RWPE2 (cell line): ENCODE measurements around the gene TXNL4A.

Experiments used
- ATAC-seq: fragments of 200-7000 bp; cut with Tn5 transposase; 3 replicates; pipeline ENCODE4 v1.9.1; 2021; ENCODE audit warnings: low read depth
- DNase-seq: peaks from one replicate; pipeline ENCODE4 v3.0.0-alpha.2; 2020; ENCODE audit warnings: low spot score
- H3K27ac ChIP-seq: fragments of 450-650 bp; 2 replicates; pipeline ENCODE4 v1.5.1; 2017; ENCODE audit warnings: mild to moderate bottlenecking; ENCODE audit not compliant: poor library complexity, severe bottlenecking
- H3K27me3 ChIP-seq: fragments of 250-450 bp; sonication (Bioruptor Pico); 2 replicates; pipeline ENCODE4 v1.5.1; 2021; ENCODE audit warnings: mild to moderate bottlenecking, moderate library complexity; ENCODE audit not compliant: insufficient read depth, poor library complexity, severe bottlenecking
- H3K36me3 ChIP-seq: fragments of 250-450 bp; sonication (Bioruptor Pico); 2 replicates; pipeline ENCODE4 v1.5.1; 2020; ENCODE audit warnings: low read depth, mild to moderate bottlenecking, moderate library complexity
- H3K4me1 ChIP-seq: fragments of 250-450 bp; sonication (Bioruptor Pico); 2 replicates; pipeline ENCODE4 v1.5.1; 2021; ENCODE audit warnings: mild to moderate bottlenecking, moderate library complexity; ENCODE audit not compliant: insufficient read depth, poor library complexity, severe bottlenecking
- H3K4me3 ChIP-seq: fragments of 250-450 bp; sonication (Bioruptor Pico); 2 replicates; pipeline ENCODE4 v1.5.1; 2021; ENCODE audit warnings: mild to moderate bottlenecking, moderate library complexity; ENCODE audit not compliant: severe bottlenecking
- H3K9me3 ChIP-seq: fragments of 250-450 bp; sonication (Bioruptor Pico); 2 replicates; pipeline ENCODE4 v1.5.1; 2021; ENCODE audit warnings: mild to moderate bottlenecking, moderate library complexity; ENCODE audit not compliant: severe bottlenecking
- TF ChIP-seq, protein P1 (sequence below): fragments of 450-650 bp; IDR thresholded peaks from one replicate; pipeline ENCODE4 v1.5.1; 2017; ENCODE audit warnings: mild to moderate bottlenecking, moderate library complexity; ENCODE audit not compliant: poor library complexity, severe bottlenecking

TXNL4A gene

GRCh38 chr18:79926306-79926705, 62.1 kb downstream of the TXNL4A start:
- H3K4me1 ChIP-seq: no peaks in the 10 kb centered on the region
- TF ChIP-seq, protein P1, sequence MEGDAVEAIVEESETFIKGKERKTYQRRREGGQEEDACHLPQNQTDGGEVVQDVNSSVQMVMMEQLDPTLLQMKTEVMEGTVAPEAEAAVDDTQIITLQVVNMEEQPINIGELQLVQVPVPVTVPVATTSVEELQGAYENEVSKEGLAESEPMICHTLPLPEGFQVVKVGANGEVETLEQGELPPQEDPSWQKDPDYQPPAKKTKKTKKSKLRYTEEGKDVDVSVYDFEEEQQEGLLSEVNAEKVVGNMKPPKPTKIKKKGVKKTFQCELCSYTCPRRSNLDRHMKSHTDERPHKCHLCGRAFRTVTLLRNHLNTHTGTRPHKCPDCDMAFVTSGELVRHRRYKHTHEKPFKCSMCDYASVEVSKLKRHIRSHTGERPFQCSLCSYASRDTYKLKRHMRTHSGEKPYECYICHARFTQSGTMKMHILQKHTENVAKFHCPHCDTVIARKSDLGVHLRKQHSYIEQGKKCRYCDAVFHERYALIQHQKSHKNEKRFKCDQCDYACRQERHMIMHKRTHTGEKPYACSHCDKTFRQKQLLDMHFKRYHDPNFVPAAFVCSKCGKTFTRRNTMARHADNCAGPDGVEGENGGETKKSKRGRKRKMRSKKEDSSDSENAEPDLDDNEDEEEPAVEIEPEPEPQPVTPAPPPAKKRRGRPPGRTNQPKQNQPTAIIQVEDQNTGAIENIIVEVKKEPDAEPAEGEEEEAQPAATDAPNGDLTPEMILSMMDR: no peak
- H3K9me3 ChIP-seq: peaks cover 14% of the 10 kb centered on the region
- ATAC-seq (no peak), DNase-seq (no peak)
- H3K36me3 ChIP-seq: peaks cover 27% of the 10 kb centered on the region
- H3K27ac ChIP-seq: no peak overlapping the region
- H3K27me3 ChIP-seq: no peaks in the 10 kb centered on the region
- H3K4me3 ChIP-seq: no peak overlapping the region

DNA sequence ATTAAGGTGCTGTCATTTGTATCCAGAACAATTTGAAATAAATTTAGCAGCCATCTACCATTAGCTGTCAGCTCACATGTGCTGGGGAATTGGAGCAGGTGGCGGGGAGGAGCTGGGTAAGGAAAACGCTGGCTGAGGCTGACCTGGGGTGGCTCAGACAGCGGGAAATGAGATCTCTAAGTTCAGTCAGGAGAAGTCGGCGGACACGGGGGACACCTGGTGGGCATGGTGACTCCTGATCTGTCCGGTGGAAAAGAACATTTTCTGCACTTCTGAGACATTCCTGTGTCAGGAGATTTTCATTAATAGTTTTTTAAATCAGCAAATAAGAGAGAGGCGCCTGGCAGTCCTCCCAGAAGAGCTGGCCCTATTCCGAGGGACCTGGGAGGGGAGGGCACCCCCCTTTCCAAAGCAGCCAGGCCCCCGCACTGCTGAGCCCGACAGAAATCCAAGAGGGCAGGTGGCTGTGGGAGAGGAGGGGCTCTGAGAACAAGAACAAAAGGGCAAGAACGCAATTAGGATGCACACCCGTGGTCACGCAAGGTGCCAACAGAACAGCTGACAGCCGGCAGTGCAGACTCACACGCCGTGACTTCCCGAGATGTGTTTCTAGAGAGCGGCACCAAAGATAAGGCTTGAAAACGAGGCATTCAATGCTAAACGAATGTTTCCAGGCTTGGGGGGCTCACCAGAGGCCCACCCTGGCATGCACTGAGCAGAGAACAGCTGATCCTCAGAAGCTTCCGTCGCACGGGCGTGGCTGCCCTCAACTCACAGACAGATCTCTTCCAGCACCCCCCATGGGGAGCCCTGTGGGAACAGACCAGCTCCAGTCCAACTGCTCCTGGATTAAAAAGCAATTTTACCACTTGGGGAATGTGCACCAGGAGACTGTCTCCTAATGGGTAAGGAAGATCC, 63.3 kb downstream of the TXNL4A start:
- Histone ChIP-seq H3K36me3 (peaks cover 19% of the 10 kb centered on the region), H3K4me1 (no peaks in the 10 kb centered on the region), H3K9me3 (peaks cover 5% of the 10 kb centered on the region), H3K27ac (no peak overlapping the region), H3K27me3 (no peaks in the 10 kb centered on the region), H3K4me3 (no peak overlapping the region)
- ATAC-seq (no peak), DNase-seq (no peak)
- TF ChIP-seq, protein P1: no peak

GRCh38 chr18:79923896-79924585, 64.3 kb downstream of the TXNL4A start:
- Histone ChIP-seq H3K27me3 (no peaks in the 10 kb centered on the region), H3K27ac (no peak overlapping the region), H3K4me3 (no peak overlapping the region), H3K4me1 (no peaks in the 10 kb centered on the region), H3K36me3 (peaks cover 10% of the 10 kb centered on the region), H3K9me3 (peaks cover under 1% of the 10 kb centered on the region)
- TF ChIP-seq, protein P1: no peak
- no peak for DNase-seq
- no peak for ATAC-seq

DNA sequence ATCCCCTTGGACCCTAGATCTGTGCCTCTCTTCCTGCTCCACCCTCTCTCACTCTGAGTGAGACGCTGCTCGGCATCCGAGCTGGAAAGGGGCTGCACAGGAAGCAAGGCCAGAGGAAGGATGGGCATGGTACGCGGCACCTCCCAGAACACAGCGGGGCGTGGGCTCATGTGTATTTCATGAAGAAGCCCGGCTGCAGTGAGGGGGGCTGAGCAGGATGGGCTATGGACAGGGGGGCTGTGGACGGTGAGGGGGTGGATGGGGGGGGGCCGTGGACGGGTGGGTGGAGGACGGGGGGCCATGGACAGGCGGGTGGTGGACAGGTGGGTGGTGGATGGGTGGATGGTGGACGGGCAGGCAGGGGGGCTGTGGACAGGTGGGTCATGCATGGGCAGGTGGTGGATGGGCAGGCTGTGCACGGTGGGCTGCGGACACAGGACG, 65.4 kb downstream of the TXNL4A start:
- Histone ChIP-seq H3K27ac (no peak overlapping the region), H3K36me3 (peaks cover 12% of the 10 kb centered on the region), H3K4me3 (no peak overlapping the region), H3K27me3 (no peaks in the 10 kb centered on the region), H3K9me3 (no peaks in the 10 kb centered on the region), H3K4me1 (no peaks in the 10 kb centered on the region)
- ATAC-seq (no peak), DNase-seq (peak; percentile 48)
- TF ChIP-seq, protein P1: no peak
